Astrocyte of the hippocampus (primary cell): ENCODE measurements around the gene MANSC1.
"Not testable (repeated sequence)": the region's sequence is repeated elsewhere in the genome, so short reads cannot be mapped to it uniquely, and the experiment has no call there.

Experiments
- DNase-seq: peaks from one replicate; pipeline ENCODE4 v3.0.0; 2011; ENCODE audit warnings: low read depth, low spot score

MANSC1 gene

DNA sequence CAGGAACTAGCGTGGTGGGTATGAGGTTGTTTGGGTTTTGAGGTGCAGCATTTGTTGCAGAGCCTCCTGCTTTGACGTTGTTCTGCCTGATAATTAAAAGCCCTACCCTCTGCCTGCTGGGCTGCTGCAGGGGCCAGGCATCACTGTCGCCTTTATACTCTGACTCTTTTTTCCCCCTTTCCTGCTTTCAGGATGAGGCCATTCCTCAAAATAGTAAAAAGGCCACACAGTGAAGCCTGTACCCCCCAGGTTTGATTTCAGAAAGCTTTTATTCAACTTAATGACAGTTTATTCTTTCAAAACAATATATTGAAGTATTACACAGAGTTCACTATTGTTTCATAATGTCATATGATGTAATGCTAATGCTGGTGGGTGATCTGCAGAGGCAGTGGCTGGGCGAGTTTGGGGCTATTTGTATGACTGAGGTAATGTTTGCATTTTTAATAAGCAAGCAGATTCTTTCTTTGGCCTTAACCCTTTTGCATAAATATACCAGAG lies 15.9 kb upstream of the MANSC1 start:
- DNase-seq, result peak; percentile 4

DNA sequence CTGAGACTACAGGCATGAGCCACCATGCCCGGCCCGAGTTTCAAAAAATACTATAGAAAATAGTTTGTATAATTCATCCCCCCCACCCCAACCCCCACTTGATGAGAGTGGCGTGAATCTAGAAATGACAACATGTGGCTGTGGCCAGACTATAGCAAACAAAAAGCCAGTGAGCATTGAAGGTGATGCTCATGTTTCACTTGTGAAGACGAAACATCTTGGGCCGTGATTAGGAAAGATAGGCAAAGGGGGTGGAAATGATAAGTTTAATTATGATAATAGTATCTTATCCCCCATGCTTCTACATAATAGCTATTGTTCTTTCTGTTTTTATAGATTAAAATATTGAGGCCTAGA lies 15.4 kb upstream of the MANSC1 start:
- no peak for DNase-seq

DNA sequence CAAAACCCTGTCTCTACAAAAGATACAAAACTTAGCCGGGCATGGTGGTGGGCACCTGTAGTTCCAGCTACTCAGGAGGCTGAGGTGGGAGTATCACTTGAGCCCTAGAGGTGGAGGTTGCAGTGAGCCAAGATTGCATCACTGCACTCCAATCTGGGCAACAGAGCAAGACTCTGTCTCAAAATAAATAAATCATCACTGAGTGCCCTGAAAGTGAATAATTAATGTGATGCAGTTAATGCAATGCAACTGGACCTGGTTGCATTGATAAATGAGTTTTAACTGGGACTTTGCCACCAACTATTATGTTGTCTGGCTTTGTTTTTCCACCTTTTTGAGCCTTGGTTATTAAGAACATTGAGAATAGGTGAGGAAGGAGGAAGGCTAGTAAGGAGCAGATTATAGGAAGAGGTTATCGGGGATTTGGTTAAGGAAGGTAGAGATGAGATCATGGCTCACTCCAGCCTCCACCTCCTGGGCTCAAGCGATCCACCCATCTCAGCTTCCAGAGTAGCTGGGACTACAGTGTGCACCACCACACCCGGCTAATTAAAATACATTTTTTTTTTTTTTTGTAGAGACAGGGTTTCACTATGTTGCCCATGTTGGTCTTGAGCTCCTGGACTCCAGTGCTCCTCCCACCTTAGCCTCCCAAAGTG lies 14.9 kb upstream of the MANSC1 start:
- DNase-seq, result no peak

GRCh38 chr12:12358528-12358927 lies 8.5 kb upstream of the MANSC1 start:
- DNase-seq, result no peak

GRCh38 chr12:12357719-12358461 lies 7.8 kb upstream of the MANSC1 start:
- DNase-seq, result peak; percentile 22

DNA sequence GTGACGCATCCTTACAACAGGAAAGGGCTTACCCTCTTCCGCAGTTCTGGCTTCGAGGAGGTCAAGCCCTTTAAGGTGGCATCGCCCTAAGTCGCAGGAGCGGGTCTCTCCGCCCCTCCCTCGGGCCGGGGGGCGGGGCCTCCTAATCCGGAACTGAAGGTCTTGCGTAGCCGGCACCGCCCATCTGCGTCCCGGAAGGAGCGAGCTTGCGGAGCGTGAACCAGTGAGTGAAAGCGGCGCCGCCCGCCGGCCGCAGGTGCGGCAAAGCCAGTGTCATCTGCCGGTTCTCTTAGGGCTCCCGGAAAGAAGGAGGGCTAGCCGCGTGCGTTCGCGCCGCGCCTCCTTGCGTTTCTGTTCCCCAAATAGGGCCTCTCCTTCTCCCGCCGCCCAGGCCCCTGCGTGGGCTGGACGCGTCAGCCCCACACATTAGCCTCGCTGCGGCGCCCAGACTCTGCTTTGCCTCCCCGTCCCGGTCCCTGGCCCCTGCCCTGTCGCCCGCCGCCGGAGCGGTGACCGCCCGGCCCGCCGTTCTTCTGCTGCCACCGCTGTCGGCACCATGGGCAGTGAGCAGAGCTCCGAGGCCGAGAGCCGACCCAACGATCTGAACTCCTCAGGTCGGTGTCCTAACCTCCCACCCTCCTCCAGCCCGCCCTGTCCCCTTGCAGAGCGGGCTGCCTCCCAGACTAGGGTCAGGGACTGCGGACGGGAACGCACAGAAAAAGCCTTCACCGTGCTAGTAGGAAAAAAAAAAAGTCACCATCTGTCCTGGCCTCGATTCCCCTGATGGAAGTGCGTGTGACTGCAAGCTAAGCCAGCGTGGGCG lies 7.1 kb upstream of the MANSC1 start, which contains the start of gene BORCS5:
Gene BORCS5, plus strand, starts transcription at position 183 of the 823 bp plus-strand sequence. Its CDS starts 374 bp downstream, at position 557.
- peak; percentile 96 for DNase-seq

GRCh38 chr12:12356467-12356895 lies 6.4 kb upstream of the MANSC1 start:
- DNase-seq, result no peak

DNA sequence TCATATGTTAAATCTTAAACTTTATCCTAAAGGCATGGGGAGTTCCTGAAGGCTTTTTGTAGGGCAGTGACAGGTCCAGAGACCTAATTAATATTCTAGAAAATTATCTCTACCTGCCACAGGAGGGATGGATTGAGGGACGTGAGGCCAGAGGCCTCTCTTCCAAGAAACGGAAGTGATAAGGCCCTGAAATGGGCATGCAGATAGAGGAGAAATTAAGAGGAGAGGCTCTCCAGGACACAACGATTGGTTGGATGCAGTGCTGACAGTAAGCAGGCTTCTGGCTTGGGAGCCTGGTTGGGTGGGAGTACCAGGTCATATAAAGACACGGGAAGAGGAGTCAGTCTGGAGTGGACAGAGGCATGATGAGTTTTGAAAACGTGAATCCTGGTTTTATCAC lies 3.8 kb upstream of the MANSC1 start:
- DNase-seq, result no peak

DNA sequence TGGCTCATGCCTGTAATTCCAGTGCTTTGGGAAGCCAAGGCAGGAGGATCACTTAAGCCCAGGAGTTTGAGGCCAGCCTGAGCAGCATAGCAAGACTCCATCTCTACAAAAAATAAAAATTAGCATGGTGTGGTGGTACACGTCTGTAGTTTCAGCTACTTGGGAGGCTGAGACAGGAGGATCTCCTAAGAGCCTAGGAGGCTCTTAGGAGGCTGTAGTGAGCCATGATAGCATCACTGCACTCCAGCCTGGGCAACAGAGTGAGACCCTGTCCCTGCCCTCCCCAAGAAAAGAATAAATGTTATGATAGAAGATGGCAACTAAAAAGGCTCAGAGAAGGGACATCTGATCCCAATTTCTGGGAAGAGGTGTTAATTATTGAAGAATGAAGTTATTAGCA lies 3.2 kb upstream of the MANSC1 start:
- no peak for DNase-seq

GRCh38 chr12:12351468-12352185 lies 1.6 kb upstream of the MANSC1 start:
- not testable (repeated sequence) for DNase-seq

- DNase-seq, result peak; percentile 18
Observed at GRCh38 chr12:12350868-12351463, 924 bp upstream of the MANSC1 start.

- peak; percentile 57 for DNase-seq
Observed at GRCh38 chr12:12338527-12339168, 11.4 kb downstream of the MANSC1 start.

- DNase-seq, result no peak
Observed at GRCh38 chr12:12336511-12336910, 13.5 kb downstream of the MANSC1 start.

GRCh38 chr12:12336049-12336411 lies 14.0 kb downstream of the MANSC1 start:
- peak; percentile 65 for DNase-seq

DNA sequence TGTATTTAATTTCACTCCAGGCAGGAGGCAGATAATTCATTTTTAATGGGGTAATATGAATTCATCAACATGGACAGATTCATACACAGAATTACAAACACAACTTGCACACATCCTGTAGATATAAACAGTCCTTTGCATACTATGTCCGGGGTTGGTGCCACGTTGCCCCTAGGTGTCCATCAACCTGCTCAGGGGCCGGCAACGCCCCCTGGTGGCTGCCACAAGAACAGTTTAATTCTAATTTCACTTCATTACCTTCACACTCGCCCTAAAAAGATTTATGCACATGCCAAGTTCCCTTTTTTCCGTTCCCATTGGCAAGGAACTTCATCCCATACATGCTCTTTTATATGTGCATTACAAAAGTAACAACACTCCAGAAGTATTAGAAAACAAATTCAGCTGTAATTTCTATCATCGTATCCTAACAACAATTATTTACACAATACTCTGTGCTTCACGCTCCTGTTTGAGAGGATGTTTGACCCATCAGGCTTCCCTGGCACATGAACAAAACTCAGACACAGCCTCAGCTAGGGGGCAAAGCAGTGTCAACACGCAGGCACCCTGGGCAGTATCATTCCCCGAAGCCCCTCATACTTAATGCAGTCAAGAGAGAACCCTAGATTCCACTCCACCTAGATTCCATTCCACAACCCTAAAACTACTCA lies 15.5 kb downstream of the MANSC1 start:
- DNase-seq, result peak; percentile 60

- peak; percentile 65 for DNase-seq
Observed at GRCh38 chr12:12333407-12334366, 16.4 kb downstream of the MANSC1 start.

DNA sequence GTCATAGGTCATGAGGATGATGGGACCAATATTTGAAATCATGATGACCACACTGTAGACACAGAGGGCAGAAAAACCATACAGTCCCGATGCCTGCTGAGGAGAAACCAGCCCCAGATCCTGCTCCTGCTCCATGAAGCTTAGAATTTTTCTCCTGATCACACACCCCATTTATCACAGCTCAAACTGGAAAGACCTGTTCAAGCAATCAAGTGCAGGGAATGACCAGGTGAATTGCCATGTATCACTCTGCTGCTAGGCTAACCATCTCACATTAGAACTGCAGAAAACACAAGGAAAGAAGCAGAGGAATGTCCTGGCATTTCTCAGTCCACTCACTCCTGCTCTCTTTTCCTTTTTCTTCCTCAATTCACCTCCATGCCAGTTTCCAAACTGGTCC lies 18.1 kb downstream of the MANSC1 start:
- DNase-seq, result no peak

DNA sequence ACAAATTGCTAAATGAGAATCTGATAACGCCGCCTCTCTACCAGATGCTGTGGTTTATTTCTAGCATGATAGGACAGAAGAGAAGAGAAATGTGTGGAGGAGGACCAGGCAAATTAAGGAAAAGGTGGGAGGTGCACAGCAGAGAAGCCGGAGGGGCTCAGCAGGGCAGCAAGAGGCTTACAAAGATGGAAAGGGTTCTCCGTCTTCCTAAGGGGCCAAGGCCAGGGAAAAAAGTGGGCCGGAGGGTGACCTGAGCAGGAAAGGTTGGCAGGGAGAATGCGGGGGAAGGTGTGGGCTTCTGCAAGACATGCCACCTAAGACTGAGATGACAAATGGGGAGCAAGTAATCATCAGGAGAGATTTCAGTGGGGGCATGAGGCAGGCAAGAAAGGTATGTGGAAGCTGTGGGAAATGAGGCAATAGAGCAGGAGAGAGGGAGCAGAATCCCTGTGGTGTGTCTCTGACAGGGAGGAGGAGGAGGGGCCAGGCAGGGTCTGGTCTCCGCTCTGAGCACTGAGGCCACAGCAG lies 18.7 kb downstream of the MANSC1 start:
- peak; percentile 27 for DNase-seq

- DNase-seq, result peak; percentile 71
Observed at GRCh38 chr12:12327802-12328201, 22.2 kb downstream of the MANSC1 start.
